GM23338 (cell line): ENCODE measurements around the gene GMPPB. TPM values are rescaled to one million over a fixed set of nuclear protein-coding genes. Genes with fewer than 3 reads are reported as not detected.

Experiments used
- ATAC-seq: fragments of 200-7000 bp; cut with Tn5 transposase; 3 replicates; pipeline ENCODE4 v1.9.1; 2020
- DNase-seq: peaks from one replicate; pipeline ENCODE4 v3.0.0-alpha.2; 2015; ENCODE audit warnings: low spot score
- H2AFZ ChIP-seq: fragments of 200-600 bp; sonication (generic); 2 replicates; pipeline ENCODE4 v1.8.0; 2016; ENCODE audit warnings: antibody characterized with exemption, mild to moderate bottlenecking, moderate library complexity
- H3F3A ChIP-seq: fragments of 200-600 bp; sonication (generic); replicated peaks from 2 replicates; pipeline ENCODE4 v1.8.0; 2017; ENCODE audit warnings: antibody characterized with exemption, mixed run types, low read depth
- H3K27ac ChIP-seq: fragments of 200-600 bp; sonication (generic); 2 replicates; pipeline ENCODE4 v1.6.1; 2016; ENCODE audit warnings: low read depth
- H3K27me3 ChIP-seq: fragments of 200-600 bp; sonication (generic); 2 replicates; pipeline ENCODE4 v1.8.0; 2016; ENCODE audit warnings: mild to moderate bottlenecking, mixed run types, moderate library complexity; ENCODE audit not compliant: insufficient read depth
- H3K36me3 ChIP-seq: fragments of 200-600 bp; sonication (generic); 2 replicates; pipeline ENCODE4 v1.8.0; 2016; ENCODE audit warnings: mild to moderate bottlenecking; ENCODE audit not compliant: insufficient read depth
- H3K4me1 ChIP-seq: fragments of 200-600 bp; sonication (generic); 2 replicates; pipeline ENCODE4 v1.8.0; 2016; ENCODE audit warnings: mild to moderate bottlenecking, moderate library complexity; ENCODE audit not compliant: insufficient read depth
- H3K4me2 ChIP-seq: fragments of 200-600 bp; sonication (generic); 2 replicates; pipeline ENCODE4 v1.7.1; 2017; ENCODE audit warnings: mixed run types
- H3K4me3 ChIP-seq: fragments of 200-600 bp; sonication (generic); 2 replicates; pipeline ENCODE4 v1.6.1; 2016; ENCODE audit warnings: mixed run types
- H3K79me2 ChIP-seq: fragments of 200-600 bp; sonication (generic); replicated peaks from 2 replicates; pipeline ENCODE4 v1.8.0; 2017; ENCODE audit warnings: mild to moderate bottlenecking; ENCODE audit not compliant: insufficient read depth
- H3K9me2 ChIP-seq: fragments of 200-600 bp; sonication (generic); 2 replicates; pipeline ENCODE4 v1.8.0; 2017; ENCODE audit not compliant: insufficient read depth
- H4K20me1 ChIP-seq: fragments of 200-600 bp; sonication (generic); replicated peaks from 2 replicates; pipeline ENCODE4 v1.8.0; 2017; ENCODE audit warnings: mild to moderate bottlenecking; ENCODE audit not compliant: insufficient read depth
- H3K27ac Mint-ChIP-seq: 2 replicates; pipeline ENCODE4 v1.8.0; 2020; ENCODE audit warnings: inconsistent platforms, mild to moderate bottlenecking, moderate library complexity, mixed read lengths
- H3K27me3 Mint-ChIP-seq: 3 replicates; pipeline ENCODE4 v1.8.0; 2022; ENCODE audit warnings: low read depth, mild to moderate bottlenecking, moderate library complexity, mixed read lengths, inconsistent platforms; ENCODE audit not compliant: insufficient read depth, poor library complexity
- H3K36me3 Mint-ChIP-seq: 3 replicates; pipeline ENCODE4 v1.8.0; 2021; ENCODE audit warnings: low read depth, mild to moderate bottlenecking, inconsistent platforms, moderate library complexity, mixed read lengths
- H3K4me1 Mint-ChIP-seq: 3 replicates; pipeline ENCODE4 v1.8.0; 2020; ENCODE audit warnings: mild to moderate bottlenecking, inconsistent platforms, mixed read lengths
- H3K4me3 Mint-ChIP-seq: 3 replicates; pipeline ENCODE4 v1.8.0; 2021; ENCODE audit warnings: moderate library complexity, mild to moderate bottlenecking, inconsistent platforms, mixed read lengths
- H3K9me3 Mint-ChIP-seq: 3 replicates; pipeline ENCODE4 v1.8.0; 2020; ENCODE audit warnings: moderate library complexity, mild to moderate bottlenecking, inconsistent platforms, mixed read lengths
- CREB1 ChIP-seq: fragments of 250-450 bp; sonication (Bioruptor Pico); IDR thresholded peaks from 2 replicates; pipeline ENCODE4 v1.5.0; 2020; ENCODE audit warnings: low read depth, mild to moderate bottlenecking, moderate library complexity
- ETS1 ChIP-seq: IDR thresholded peaks from 2 replicates; pipeline ENCODE4 v1.6.1; 2016; ENCODE audit warnings: antibody characterized with exemption
- EZH2 ChIP-seq: fragments of 200-600 bp; sonication (generic); IDR thresholded peaks from one replicate; pipeline ENCODE4 v1.8.0; 2017; ENCODE audit warnings: antibody characterized with exemption, mild to moderate bottlenecking, low read depth; ENCODE audit not compliant: unreplicated experiment
- EZH2phosphoT487 ChIP-seq: fragments of 200-600 bp; sonication (generic); IDR thresholded peaks from one replicate; pipeline ENCODE4 v1.8.1; 2018; ENCODE audit warnings: antibody characterized with exemption; ENCODE audit not compliant: unreplicated experiment
- JUNB ChIP-seq: IDR thresholded peaks from one replicate; pipeline ENCODE4 v1.6.1; 2016; ENCODE audit warnings: antibody characterized with exemption; ENCODE audit not compliant: unreplicated experiment
- NANOG ChIP-seq: IDR thresholded peaks from 2 replicates; pipeline ENCODE4 v1.6.1; 2016; ENCODE audit warnings: antibody characterized with exemption, borderline replicate concordance
- POLR2AphosphoS5 ChIP-seq: IDR thresholded peaks from 2 replicates; pipeline ENCODE4 v1.6.1; 2016; ENCODE audit warnings: antibody characterized with exemption, low read depth
- STAT1 ChIP-seq: IDR thresholded peaks from one replicate; pipeline ENCODE4 v1.6.1; 2016; ENCODE audit warnings: antibody characterized with exemption; ENCODE audit not compliant: unreplicated experiment
- ZNF114 ChIP-seq: fragments of 250-450 bp; sonication (Bioruptor Pico); IDR thresholded peaks from 2 replicates; pipeline ENCODE4 v1.5.0; 2020; ENCODE audit warnings: mild to moderate bottlenecking, moderate library complexity
- ZNF331 ChIP-seq: fragments of 250-450 bp; sonication (Bioruptor Pico); IDR thresholded peaks from 2 replicates; pipeline ENCODE4 v1.5.0; 2020; ENCODE audit warnings: low read depth, mild to moderate bottlenecking, moderate library complexity
- polyA plus RNA-seq: library from polyadenylated mRNA; unstranded; fragments of >200 nt; fragmentation: Nextera tagmentation; extraction: Ambion mirVana; gene quantifications from 2 replicates; pipeline ENCODE4 v1.2.1, GENCODE V29; 2016
- total RNA-seq: library from RNA; depleted of rRNA; stranded (reverse); fragments of >200 nt; shearing (Covaris generic); gene quantifications from 2 replicates; pipeline ENCODE4 v1.2.3, GENCODE V29; 2014
- TF ChIP-seq, protein P1 (sequence below): IDR thresholded peaks from one replicate; pipeline ENCODE4 v1.6.1; 2018; ENCODE audit warnings: antibody characterized with exemption; ENCODE audit not compliant: unreplicated experiment
- TF ChIP-seq, protein P2 (sequence below), 2 experiments: fragments of 200-600 bp in 1 of 2; sonication (generic) in 1 of 2; conservative IDR thresholded peaks; 2 replicates each; pipeline versions ENCODE4 v1.5.1 to v1.6.1; 2016 to 2017; ENCODE audit warnings: antibody characterized with exemption in 2 of 2, low read depth in 2 of 2, mild to moderate bottlenecking in 2 of 2, moderate library complexity in 1 of 2
- TF ChIP-seq, protein P3 (sequence below): fragments of 250-450 bp; sonication (Bioruptor Pico); IDR thresholded peaks from 2 replicates; pipeline ENCODE4 v1.5.0; 2020; ENCODE audit warnings: mild to moderate bottlenecking, moderate library complexity

GMPPB gene
- total and polyA plus RNA-seq, 2 experiments from 2014 or later, result 10.2 to 36.1 TPM

DNA sequence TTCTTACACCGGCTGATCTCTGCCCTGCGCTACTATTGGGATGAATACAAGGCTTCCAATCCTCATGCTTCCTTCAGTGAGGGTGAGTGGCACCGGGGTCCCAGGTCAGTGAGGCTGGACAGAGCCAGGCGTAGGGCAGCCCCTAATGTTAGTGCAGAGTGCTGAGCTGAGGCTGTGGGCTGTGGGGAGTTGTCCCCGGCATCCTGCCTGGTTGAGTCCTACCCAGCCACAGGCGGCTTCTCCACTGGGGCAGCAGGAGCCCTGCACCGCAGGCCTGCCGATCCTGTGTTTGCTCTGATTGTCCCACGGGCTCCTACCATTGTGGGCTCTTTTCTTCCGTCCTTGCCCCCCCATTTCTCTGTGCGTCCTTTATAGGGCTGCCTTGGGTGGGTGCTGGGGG, 21.1 kb downstream of the GMPPB start:
- peaks cover 18% of the 10 kb centered on the region for H3K4me1 Mint-ChIP-seq
- Histone ChIP-seq H3K36me3 (no peaks in the 10 kb centered on the region), H3K4me3 (no peak overlapping the region), H3F3A (no peaks in the 10 kb centered on the region; the same call in 1 of the 2 replicates), H3K27me3 (no peaks in the 10 kb centered on the region), H3K27ac (no peak overlapping the region), H3K79me2 (no peaks in the 10 kb centered on the region), H4K20me1 (peaks cover 5% of the 10 kb centered on the region; the same call in 1 of the 2 replicates), H3K4me1 (no peaks in the 10 kb centered on the region), H3K4me2 (no peak overlapping the region), H2AFZ (no peak overlapping the region), H3K9me2 (no peaks in the 10 kb centered on the region)
- H3K4me3 Mint-ChIP-seq, result no peak overlapping the region; the same call in 2 of the 3 replicates
- DNase-seq (no peak), ATAC-seq (no peak)
- TF ChIP-seq, protein P1, sequence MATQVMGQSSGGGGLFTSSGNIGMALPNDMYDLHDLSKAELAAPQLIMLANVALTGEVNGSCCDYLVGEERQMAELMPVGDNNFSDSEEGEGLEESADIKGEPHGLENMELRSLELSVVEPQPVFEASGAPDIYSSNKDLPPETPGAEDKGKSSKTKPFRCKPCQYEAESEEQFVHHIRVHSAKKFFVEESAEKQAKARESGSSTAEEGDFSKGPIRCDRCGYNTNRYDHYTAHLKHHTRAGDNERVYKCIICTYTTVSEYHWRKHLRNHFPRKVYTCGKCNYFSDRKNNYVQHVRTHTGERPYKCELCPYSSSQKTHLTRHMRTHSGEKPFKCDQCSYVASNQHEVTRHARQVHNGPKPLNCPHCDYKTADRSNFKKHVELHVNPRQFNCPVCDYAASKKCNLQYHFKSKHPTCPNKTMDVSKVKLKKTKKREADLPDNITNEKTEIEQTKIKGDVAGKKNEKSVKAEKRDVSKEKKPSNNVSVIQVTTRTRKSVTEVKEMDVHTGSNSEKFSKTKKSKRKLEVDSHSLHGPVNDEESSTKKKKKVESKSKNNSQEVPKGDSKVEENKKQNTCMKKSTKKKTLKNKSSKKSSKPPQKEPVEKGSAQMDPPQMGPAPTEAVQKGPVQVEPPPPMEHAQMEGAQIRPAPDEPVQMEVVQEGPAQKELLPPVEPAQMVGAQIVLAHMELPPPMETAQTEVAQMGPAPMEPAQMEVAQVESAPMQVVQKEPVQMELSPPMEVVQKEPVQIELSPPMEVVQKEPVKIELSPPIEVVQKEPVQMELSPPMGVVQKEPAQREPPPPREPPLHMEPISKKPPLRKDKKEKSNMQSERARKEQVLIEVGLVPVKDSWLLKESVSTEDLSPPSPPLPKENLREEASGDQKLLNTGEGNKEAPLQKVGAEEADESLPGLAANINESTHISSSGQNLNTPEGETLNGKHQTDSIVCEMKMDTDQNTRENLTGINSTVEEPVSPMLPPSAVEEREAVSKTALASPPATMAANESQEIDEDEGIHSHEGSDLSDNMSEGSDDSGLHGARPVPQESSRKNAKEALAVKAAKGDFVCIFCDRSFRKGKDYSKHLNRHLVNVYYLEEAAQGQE, result no peak
- TF ChIP-seq NANOG (no peak), EZH2phosphoT487 (no peak), ZNF114 (no peak), EZH2 (no peak), CREB1 (CRISPR knock-in tag) (no peak), POLR2AphosphoS5 (no peak), ETS1 (no peak), JUNB (no peak), STAT1 (no peak), ZNF331 (no peak)
- TF ChIP-seq, protein P2, sequence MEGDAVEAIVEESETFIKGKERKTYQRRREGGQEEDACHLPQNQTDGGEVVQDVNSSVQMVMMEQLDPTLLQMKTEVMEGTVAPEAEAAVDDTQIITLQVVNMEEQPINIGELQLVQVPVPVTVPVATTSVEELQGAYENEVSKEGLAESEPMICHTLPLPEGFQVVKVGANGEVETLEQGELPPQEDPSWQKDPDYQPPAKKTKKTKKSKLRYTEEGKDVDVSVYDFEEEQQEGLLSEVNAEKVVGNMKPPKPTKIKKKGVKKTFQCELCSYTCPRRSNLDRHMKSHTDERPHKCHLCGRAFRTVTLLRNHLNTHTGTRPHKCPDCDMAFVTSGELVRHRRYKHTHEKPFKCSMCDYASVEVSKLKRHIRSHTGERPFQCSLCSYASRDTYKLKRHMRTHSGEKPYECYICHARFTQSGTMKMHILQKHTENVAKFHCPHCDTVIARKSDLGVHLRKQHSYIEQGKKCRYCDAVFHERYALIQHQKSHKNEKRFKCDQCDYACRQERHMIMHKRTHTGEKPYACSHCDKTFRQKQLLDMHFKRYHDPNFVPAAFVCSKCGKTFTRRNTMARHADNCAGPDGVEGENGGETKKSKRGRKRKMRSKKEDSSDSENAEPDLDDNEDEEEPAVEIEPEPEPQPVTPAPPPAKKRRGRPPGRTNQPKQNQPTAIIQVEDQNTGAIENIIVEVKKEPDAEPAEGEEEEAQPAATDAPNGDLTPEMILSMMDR (conservative IDR thresholded peaks at IDR 0.05; ENCODE audit: low read depth in 2 of 2), result no peak
- TF ChIP-seq, protein P3, sequence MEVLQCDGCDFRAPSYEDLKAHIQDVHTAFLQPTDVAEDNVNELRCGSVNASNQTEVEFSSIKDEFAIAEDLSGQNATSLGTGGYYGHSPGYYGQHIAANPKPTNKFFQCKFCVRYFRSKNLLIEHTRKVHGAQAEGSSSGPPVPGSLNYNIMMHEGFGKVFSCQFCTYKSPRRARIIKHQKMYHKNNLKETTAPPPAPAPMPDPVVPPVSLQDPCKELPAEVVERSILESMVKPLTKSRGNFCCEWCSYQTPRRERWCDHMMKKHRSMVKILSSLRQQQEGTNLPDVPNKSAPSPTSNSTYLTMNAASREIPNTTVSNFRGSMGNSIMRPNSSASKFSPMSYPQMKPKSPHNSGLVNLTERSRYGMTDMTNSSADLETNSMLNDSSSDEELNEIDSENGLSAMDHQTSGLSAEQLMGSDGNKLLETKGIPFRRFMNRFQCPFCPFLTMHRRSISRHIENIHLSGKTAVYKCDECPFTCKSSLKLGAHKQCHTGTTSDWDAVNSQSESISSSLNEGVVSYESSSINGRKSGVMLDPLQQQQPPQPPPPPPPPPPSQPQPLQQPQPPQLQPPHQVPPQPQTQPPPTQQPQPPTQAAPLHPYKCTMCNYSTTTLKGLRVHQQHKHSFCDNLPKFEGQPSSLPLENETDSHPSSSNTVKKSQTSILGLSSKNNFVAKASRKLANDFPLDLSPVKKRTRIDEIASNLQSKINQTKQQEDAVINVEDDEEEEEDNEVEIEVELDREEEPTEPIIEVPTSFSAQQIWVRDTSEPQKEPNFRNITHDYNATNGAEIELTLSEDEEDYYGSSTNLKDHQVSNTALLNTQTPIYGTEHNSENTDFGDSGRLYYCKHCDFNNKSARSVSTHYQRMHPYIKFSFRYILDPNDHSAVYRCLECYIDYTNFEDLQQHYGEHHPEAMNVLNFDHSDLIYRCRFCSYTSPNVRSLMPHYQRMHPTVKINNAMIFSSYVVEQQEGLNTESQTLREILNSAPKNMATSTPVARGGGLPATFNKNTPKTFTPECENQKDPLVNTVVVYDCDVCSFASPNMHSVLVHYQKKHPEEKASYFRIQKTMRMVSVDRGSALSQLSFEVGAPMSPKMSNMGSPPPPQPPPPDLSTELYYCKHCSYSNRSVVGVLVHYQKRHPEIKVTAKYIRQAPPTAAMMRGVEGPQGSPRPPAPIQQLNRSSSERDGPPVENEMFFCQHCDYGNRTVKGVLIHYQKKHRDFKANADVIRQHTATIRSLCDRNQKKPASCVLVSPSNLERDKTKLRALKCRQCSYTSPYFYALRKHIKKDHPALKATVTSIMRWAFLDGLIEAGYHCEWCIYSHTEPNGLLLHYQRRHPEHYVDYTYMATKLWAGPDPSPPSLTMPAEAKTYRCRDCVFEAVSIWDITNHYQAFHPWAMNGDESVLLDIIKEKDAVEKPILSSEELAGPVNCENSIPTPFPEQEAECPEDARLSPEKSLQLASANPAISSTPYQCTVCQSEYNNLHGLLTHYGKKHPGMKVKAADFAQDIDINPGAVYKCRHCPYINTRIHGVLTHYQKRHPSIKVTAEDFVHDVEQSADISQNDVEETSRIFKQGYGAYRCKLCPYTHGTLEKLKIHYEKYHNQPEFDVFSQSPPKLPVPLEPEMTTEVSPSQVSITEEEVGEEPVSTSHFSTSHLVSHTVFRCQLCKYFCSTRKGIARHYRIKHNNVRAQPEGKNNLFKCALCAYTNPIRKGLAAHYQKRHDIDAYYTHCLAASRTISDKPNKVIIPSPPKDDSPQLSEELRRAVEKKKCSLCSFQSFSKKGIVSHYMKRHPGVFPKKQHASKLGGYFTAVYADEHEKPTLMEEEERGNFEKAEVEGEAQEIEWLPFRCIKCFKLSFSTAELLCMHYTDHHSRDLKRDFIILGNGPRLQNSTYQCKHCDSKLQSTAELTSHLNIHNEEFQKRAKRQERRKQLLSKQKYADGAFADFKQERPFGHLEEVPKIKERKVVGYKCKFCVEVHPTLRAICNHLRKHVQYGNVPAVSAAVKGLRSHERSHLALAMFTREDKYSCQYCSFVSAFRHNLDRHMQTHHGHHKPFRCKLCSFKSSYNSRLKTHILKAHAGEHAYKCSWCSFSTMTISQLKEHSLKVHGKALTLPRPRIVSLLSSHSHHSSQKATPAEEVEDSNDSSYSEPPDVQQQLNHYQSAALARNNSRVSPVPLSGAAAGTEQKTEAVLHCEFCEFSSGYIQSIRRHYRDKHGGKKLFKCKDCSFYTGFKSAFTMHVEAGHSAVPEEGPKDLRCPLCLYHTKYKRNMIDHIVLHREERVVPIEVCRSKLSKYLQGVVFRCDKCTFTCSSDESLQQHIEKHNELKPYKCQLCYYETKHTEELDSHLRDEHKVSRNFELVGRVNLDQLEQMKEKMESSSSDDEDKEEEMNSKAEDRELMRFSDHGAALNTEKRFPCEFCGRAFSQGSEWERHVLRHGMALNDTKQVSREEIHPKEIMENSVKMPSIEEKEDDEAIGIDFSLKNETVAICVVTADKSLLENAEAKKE, result no peak
- H3K27me3 Mint-ChIP-seq, result peaks cover 17% of the 10 kb centered on the region
- no peaks in the 10 kb centered on the region for H3K9me3 Mint-ChIP-seq
- H3K36me3 Mint-ChIP-seq, result peaks cover 12% of the 10 kb centered on the region
- H3K27ac Mint-ChIP-seq, result no peak overlapping the region
